ENCODE data around the gene OR6N2.

- TF ChIP-seq GABPA (IDR thresholded peaks at IDR 0.05; ENCODE audit: low read depth) (no peak), POLR2AphosphoS5 (IDR thresholded peaks at IDR 0.05; ENCODE audit: low read depth) (no peak)
- TF ChIP-seq, protein P1, sequence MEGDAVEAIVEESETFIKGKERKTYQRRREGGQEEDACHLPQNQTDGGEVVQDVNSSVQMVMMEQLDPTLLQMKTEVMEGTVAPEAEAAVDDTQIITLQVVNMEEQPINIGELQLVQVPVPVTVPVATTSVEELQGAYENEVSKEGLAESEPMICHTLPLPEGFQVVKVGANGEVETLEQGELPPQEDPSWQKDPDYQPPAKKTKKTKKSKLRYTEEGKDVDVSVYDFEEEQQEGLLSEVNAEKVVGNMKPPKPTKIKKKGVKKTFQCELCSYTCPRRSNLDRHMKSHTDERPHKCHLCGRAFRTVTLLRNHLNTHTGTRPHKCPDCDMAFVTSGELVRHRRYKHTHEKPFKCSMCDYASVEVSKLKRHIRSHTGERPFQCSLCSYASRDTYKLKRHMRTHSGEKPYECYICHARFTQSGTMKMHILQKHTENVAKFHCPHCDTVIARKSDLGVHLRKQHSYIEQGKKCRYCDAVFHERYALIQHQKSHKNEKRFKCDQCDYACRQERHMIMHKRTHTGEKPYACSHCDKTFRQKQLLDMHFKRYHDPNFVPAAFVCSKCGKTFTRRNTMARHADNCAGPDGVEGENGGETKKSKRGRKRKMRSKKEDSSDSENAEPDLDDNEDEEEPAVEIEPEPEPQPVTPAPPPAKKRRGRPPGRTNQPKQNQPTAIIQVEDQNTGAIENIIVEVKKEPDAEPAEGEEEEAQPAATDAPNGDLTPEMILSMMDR (IDR thresholded peaks at IDR 0.05; ENCODE audit: insufficient read depth, low read length): no peak
Observed at GRCh38 chr1:158813164-158813563, 32.2 kb upstream of the OR6N2 start.
